ENCODE data around the gene C7orf57. TPM values are rescaled to one million over a fixed set of nuclear protein-coding genes. Genes with fewer than 3 reads are reported as not detected.
A peak's percentile ranks its signal among the peaks of the same experiment; 100 is the strongest.
"Not testable (repeated sequence)": the region's sequence is repeated elsewhere in the genome, so short reads cannot be mapped to it uniquely, and the experiment has no call there.

The C7orf57 gene
- 0.20 TPM for polyA plus RNA-seq (2013)

- H3K27ac ChIP-seq (ENCODE audit: insufficient read depth in 1 of 2, low read depth in 1 of 2, low read length in 2 of 2, poor library complexity in 1 of 2, severe bottlenecking in 2 of 2): no peak within 1 kb of the TSS
- no peaks in the 10 kb centered on the region for H3K9me3 ChIP-seq (ENCODE audit: control extremely low read depth in 1 of 5, control insufficient read depth in 4 of 5, insufficient read depth in 2 of 5, low read depth in 1 of 5, low read length in 4 of 5)
- peak; percentile 87 to 92 (median 89) for DNase-seq
- peaks cover 5 to 45% (median 31%) of the 10 kb centered on the region in 5 experiments for H3K27me3 ChIP-seq (replicated peaks in 2 of 5; ENCODE audit: control insufficient read depth in 4 of 5, insufficient read depth in 5 of 5, low read length in 4 of 5)
- ChIA-PET POLR2A (no interaction called here), CTCF (no interaction called here)
- no peaks in the 10 kb centered on the region for H3K36me3 ChIP-seq (ENCODE audit: control insufficient read depth in 4 of 4, insufficient read depth in 4 of 4, low read length in 3 of 4)
- WGBS (ENCODE audit: insufficient coverage): under 1% methylated on average over 50 of the region's 62 CpGs
- peaks cover 0 to 11% (median 10%) of the 10 kb centered on the region in 4 experiments for H3K4me1 ChIP-seq (ENCODE audit: control extremely low read depth in 1 of 4, control insufficient read depth in 4 of 4, insufficient read depth in 4 of 4, low read length in 3 of 4)
- peak within 1 kb of the TSS; percentile 25 to 73 (median 49) for H3K4me3 ChIP-seq (ENCODE audit: control insufficient read depth in 1 of 7, extremely low read depth in 1 of 7, insufficient read depth in 4 of 7, low read depth in 2 of 7, low read length in 6 of 7)
Measured at GRCh38 chr7:48035301-48035966, at the start of gene C7orf57. Gene C7orf57 (plus strand): TSS chr7:48035543. CDS start chr7:48036309, 766 bp downstream.

GRCh38 chr7:47988496-47989386 lies 46.6 kb upstream of the C7orf57 start:
- Histone ChIP-seq H3K27ac (ENCODE audit: insufficient read depth in 1 of 2, low read depth in 1 of 2, low read length in 2 of 2, poor library complexity in 1 of 2, severe bottlenecking in 2 of 2) (no peak overlapping the region), H3K36me3 (ENCODE audit: control insufficient read depth in 4 of 4, insufficient read depth in 4 of 4, low read length in 3 of 4) (no peaks in the 10 kb centered on the region), H3K4me3 (ENCODE audit: control insufficient read depth in 1 of 7, extremely low read depth in 1 of 7, insufficient read depth in 4 of 7, low read depth in 2 of 7, low read length in 6 of 7) (no peak overlapping the region), H3K9me3 (ENCODE audit: control extremely low read depth in 1 of 5, control insufficient read depth in 4 of 5, insufficient read depth in 2 of 5, low read depth in 1 of 5, low read length in 4 of 5) (no peaks in the 10 kb centered on the region), H3K4me1 (ENCODE audit: control extremely low read depth in 1 of 4, control insufficient read depth in 4 of 4, insufficient read depth in 4 of 4, low read length in 3 of 4) (peaks cover 8 to 20% (median 13%) of the 10 kb centered on the region in 4 experiments), H3K27me3 (replicated peaks in 2 of 5; ENCODE audit: control insufficient read depth in 4 of 5, insufficient read depth in 5 of 5, low read length in 4 of 5) (no peaks in the 10 kb centered on the region)
- DNase-seq: no peak
- ChIA-PET CTCF (interaction anchor here (0.6 to 2.1 kb wide), 21 partner anchors 9 to 560 kb away, joined by 3 to 14 read pairs (median 4); no protein-coding TSS in a partner anchor), POLR2A (interaction anchor here (0.6 kb wide), 1 partner anchor 781 kb away, joined by 3 read pairs; no protein-coding TSS in a partner anchor)
- WGBS (ENCODE audit: insufficient coverage): 97% methylated on average over 7 of the region's 8 CpGs

GRCh38 chr7:47989607-47990400 lies 45.5 kb upstream of the C7orf57 start:
- WGBS (ENCODE audit: insufficient coverage): 20% methylated on average over 3 of the region's 10 CpGs
- H3K36me3 ChIP-seq (ENCODE audit: control insufficient read depth in 4 of 4, insufficient read depth in 4 of 4, low read length in 3 of 4); POLR2A ChIA-PET; H3K9me3 ChIP-seq (ENCODE audit: control extremely low read depth in 1 of 5, control insufficient read depth in 4 of 5, insufficient read depth in 2 of 5, low read depth in 1 of 5, low read length in 4 of 5); H3K4me3 ChIP-seq (ENCODE audit: control insufficient read depth in 1 of 7, extremely low read depth in 1 of 7, insufficient read depth in 4 of 7, low read depth in 2 of 7, low read length in 6 of 7); H3K27ac ChIP-seq (ENCODE audit: insufficient read depth in 1 of 2, low read depth in 1 of 2, low read length in 2 of 2, poor library complexity in 1 of 2, severe bottlenecking in 2 of 2); DNase-seq; H3K27me3 ChIP-seq (replicated peaks in 2 of 5; ENCODE audit: control insufficient read depth in 4 of 5, insufficient read depth in 5 of 5, low read length in 4 of 5): not testable (repeated sequence)
- peaks cover 8 to 20% (median 13%) of the 10 kb centered on the region in 4 experiments for H3K4me1 ChIP-seq (ENCODE audit: control extremely low read depth in 1 of 4, control insufficient read depth in 4 of 4, insufficient read depth in 4 of 4, low read length in 3 of 4)
- CTCF ChIA-PET: interaction anchor here (0.6 to 3.5 kb wide), 9 partner anchors 10 to 561 kb away, joined by 3 to 91 read pairs (median 4); no protein-coding TSS in a partner anchor

- Histone ChIP-seq H3K4me3 (ENCODE audit: control insufficient read depth in 1 of 7, extremely low read depth in 1 of 7, insufficient read depth in 4 of 7, low read depth in 2 of 7, low read length in 6 of 7) (no peak overlapping the region), H3K27me3 (replicated peaks in 2 of 5; ENCODE audit: control insufficient read depth in 4 of 5, insufficient read depth in 5 of 5, low read length in 4 of 5) (no peaks in the 10 kb centered on the region), H3K4me1 (ENCODE audit: control extremely low read depth in 1 of 4, control insufficient read depth in 4 of 4, insufficient read depth in 4 of 4, low read length in 3 of 4) (peaks cover 8 to 20% (median 13%) of the 10 kb centered on the region in 4 experiments), H3K27ac (ENCODE audit: insufficient read depth in 1 of 2, low read depth in 1 of 2, low read length in 2 of 2, poor library complexity in 1 of 2, severe bottlenecking in 2 of 2) (no peak overlapping the region), H3K9me3 (ENCODE audit: control extremely low read depth in 1 of 5, control insufficient read depth in 4 of 5, insufficient read depth in 2 of 5, low read depth in 1 of 5, low read length in 4 of 5) (no peaks in the 10 kb centered on the region), H3K36me3 (ENCODE audit: control insufficient read depth in 4 of 4, insufficient read depth in 4 of 4, low read length in 3 of 4) (no peaks in the 10 kb centered on the region)
- DNase-seq: no peak
- no CpG with 5 or more reads among the region's 5 CpGs for WGBS (ENCODE audit: insufficient coverage)
- POLR2A ChIA-PET: interaction anchor here (1.5 kb wide), 1 partner anchor 120 kb away, joined by 4 read pairs; no protein-coding TSS in a partner anchor
- CTCF ChIA-PET: interaction anchor here (0.6 to 3.5 kb wide), 8 partner anchors 9 to 140 kb away, joined by 3 to 91 read pairs (median 12); no protein-coding TSS in a partner anchor
Measured at GRCh38 chr7:47990592-47990991, 44.8 kb upstream of the C7orf57 start.

- Histone ChIP-seq H3K27me3 (replicated peaks in 2 of 5; ENCODE audit: control insufficient read depth in 4 of 5, insufficient read depth in 5 of 5, low read length in 4 of 5) (no peaks in the 10 kb centered on the region), H3K27ac (ENCODE audit: insufficient read depth in 1 of 2, low read depth in 1 of 2, low read length in 2 of 2, poor library complexity in 1 of 2, severe bottlenecking in 2 of 2) (peak overlapping the region in 1 of 2 experiments; percentile 73), H3K4me3 (ENCODE audit: control insufficient read depth in 1 of 7, extremely low read depth in 1 of 7, insufficient read depth in 4 of 7, low read depth in 2 of 7, low read length in 6 of 7) (peak overlapping the region in 6 of 7 experiments; percentile 68 to 81 (median 74)), H3K36me3 (ENCODE audit: control insufficient read depth in 4 of 4, insufficient read depth in 4 of 4, low read length in 3 of 4) (no peaks in the 10 kb centered on the region), H3K9me3 (ENCODE audit: control extremely low read depth in 1 of 5, control insufficient read depth in 4 of 5, insufficient read depth in 2 of 5, low read depth in 1 of 5, low read length in 4 of 5) (no peaks in the 10 kb centered on the region), H3K4me1 (ENCODE audit: control extremely low read depth in 1 of 4, control insufficient read depth in 4 of 4, insufficient read depth in 4 of 4, low read length in 3 of 4) (peaks cover 8 to 20% (median 13%) of the 10 kb centered on the region in 4 experiments)
- ChIA-PET CTCF (interaction anchor here (0.6 to 3.5 kb wide), 17 partner anchors 8 to 253 kb away, joined by 3 to 91 read pairs (median 6); partner anchors contain the start of gene UPP1), POLR2A (interaction anchor here (1.5 kb wide), 1 partner anchor 119 kb away, joined by 4 read pairs; no protein-coding TSS in a partner anchor)
- 100% methylated on average over 1 of the region's 1 CpG for WGBS (ENCODE audit: insufficient coverage)
- DNase-seq: no peak
Measured at GRCh38 chr7:47991270-47991669, 44.1 kb upstream of the C7orf57 start.

GRCh38 chr7:47991741-47992311 lies 43.5 kb upstream of the C7orf57 start:
- WGBS (ENCODE audit: insufficient coverage): 0% methylated on average over 19 of the region's 26 CpGs
- Histone ChIP-seq H3K27me3 (replicated peaks in 2 of 5; ENCODE audit: control insufficient read depth in 4 of 5, insufficient read depth in 5 of 5, low read length in 4 of 5) (no peaks in the 10 kb centered on the region), H3K27ac (ENCODE audit: insufficient read depth in 1 of 2, low read depth in 1 of 2, low read length in 2 of 2, poor library complexity in 1 of 2, severe bottlenecking in 2 of 2) (peak overlapping the region in 1 of 2 experiments; percentile 73), H3K9me3 (ENCODE audit: control extremely low read depth in 1 of 5, control insufficient read depth in 4 of 5, insufficient read depth in 2 of 5, low read depth in 1 of 5, low read length in 4 of 5) (no peaks in the 10 kb centered on the region), H3K4me3 (ENCODE audit: control insufficient read depth in 1 of 7, extremely low read depth in 1 of 7, insufficient read depth in 4 of 7, low read depth in 2 of 7, low read length in 6 of 7) (peak overlapping the region; percentile 61 to 81 (median 71)), H3K4me1 (ENCODE audit: control extremely low read depth in 1 of 4, control insufficient read depth in 4 of 4, insufficient read depth in 4 of 4, low read length in 3 of 4) (peaks cover 8 to 20% (median 13%) of the 10 kb centered on the region in 4 experiments), H3K36me3 (ENCODE audit: control insufficient read depth in 4 of 4, insufficient read depth in 4 of 4, low read length in 3 of 4) (no peaks in the 10 kb centered on the region)
- CTCF ChIA-PET: interaction anchor here (0.6 to 3.5 kb wide), 20 partner anchors 8 to 252 kb away, joined by 3 to 91 read pairs (median 5); partner anchors contain the start of gene UPP1
- POLR2A ChIA-PET: interaction anchor here (1.5 kb wide), 1 partner anchor 118 kb away, joined by 4 read pairs; no protein-coding TSS in a partner anchor
- peak; percentile 87 to 92 (median 90) for DNase-seq
